HepG2 (cell line): ENCODE measurements around the gene STX1B. TPM values are rescaled to one million over a fixed set of nuclear protein-coding genes. Genes with fewer than 3 reads are reported as not detected.

ENCODE experiments used
- AHDC1 ChIP-seq: sonication (generic); formaldehyde crosslinking; IDR thresholded peaks from 2 replicates; pipeline ENCODE4 v1.5.1; 2020; ENCODE audit warnings: mild to moderate bottlenecking, missing genetic modification reagents, borderline replicate concordance
- DZIP1 ChIP-seq: sonication (generic); formaldehyde crosslinking; IDR thresholded peaks from 2 replicates; pipeline ENCODE4 v1.5.0; 2020; ENCODE audit warnings: mild to moderate bottlenecking, missing genetic modification reagents
- HES4 ChIP-seq: sonication (generic); formaldehyde crosslinking; IDR thresholded peaks from 2 replicates; pipeline ENCODE4 v1.9.0; 2021; ENCODE audit warnings: mild to moderate bottlenecking, missing genetic modification reagents, borderline replicate concordance
- MIXL1 ChIP-seq: IDR thresholded peaks from 2 replicates; pipeline ENCODE4 v1.6.1; 2016
- MTA3 ChIP-seq: sonication (generic); formaldehyde crosslinking; IDR thresholded peaks from 2 replicates; pipeline ENCODE4 v1.4.0; 2020; ENCODE audit warnings: missing genetic modification reagents
- SNAPC2 ChIP-seq: sonication (generic); formaldehyde crosslinking; IDR thresholded peaks from 2 replicates; pipeline ENCODE4 v1.8.1; 2022; ENCODE audit warnings: mild to moderate bottlenecking, missing genetic modification reagents
- XRCC5 ChIP-seq: fragments of 200-400 bp; formaldehyde crosslinking; optimal IDR thresholded peaks from 2 replicates; pipeline ENCODE3; 2017; ENCODE audit warnings: mild to moderate bottlenecking, low read length
- ZFP62 ChIP-seq: sonication (generic); formaldehyde crosslinking; IDR thresholded peaks from 2 replicates; pipeline ENCODE4 v1.4.0; 2020; ENCODE audit warnings: missing genetic modification reagents
- ZNF101 ChIP-seq: sonication (generic); formaldehyde crosslinking; IDR thresholded peaks from 2 replicates; pipeline ENCODE4 v1.4.0; 2020; ENCODE audit warnings: mild to moderate bottlenecking, low read depth, missing genetic modification reagents, borderline replicate concordance
- ZNF12 ChIP-seq: sonication (generic); formaldehyde crosslinking; IDR thresholded peaks from 2 replicates; pipeline ENCODE4 v1.5.0; 2020; ENCODE audit warnings: missing genetic modification reagents
- ZNF121 ChIP-seq: sonication (generic); formaldehyde crosslinking; IDR thresholded peaks from 2 replicates; pipeline ENCODE4 v1.5.0; 2020; ENCODE audit warnings: mild to moderate bottlenecking, missing genetic modification reagents
- ZNF24 ChIP-seq: fragments of 450-650 bp; IDR thresholded peaks from 2 replicates; pipeline ENCODE4 v1.6.1; 2017; ENCODE audit warnings: antibody characterized with exemption, mild to moderate bottlenecking
- ZNF484 ChIP-seq: sonication (generic); formaldehyde crosslinking; IDR thresholded peaks from 2 replicates; pipeline ENCODE4 v1.5.1; 2020; ENCODE audit warnings: mild to moderate bottlenecking, low read depth, missing genetic modification reagents, borderline replicate concordance
- ZNF839 ChIP-seq: sonication (generic); formaldehyde crosslinking; IDR thresholded peaks from 2 replicates; pipeline ENCODE4 v1.4.0; 2020; ENCODE audit warnings: missing genetic modification reagents, mild to moderate bottlenecking, borderline replicate concordance
- polyA plus RNA-seq, 8 experiments: library from polyadenylated mRNA; depleted of rRNA in 3 of 8; stranded (reverse) in 7 of 8; unstranded in 1 of 8; fragments of >200 nt; fragmentation: Illumina TruSeq in 4 of 8; extraction: Trizol in 4 of 8; gene quantifications; 2 replicates each; pipeline versions ENCODE4 v1.2.1 to v1.2.3, GENCODE V29; 2011 to 2016; ENCODE audit warnings: low read depth in 4 of 8, missing spikeins in 1 of 8, mixed read lengths in 1 of 8; ENCODE audit not compliant: insufficient read depth in 1 of 8
- total RNA-seq, 5 experiments: library from RNA; depleted of rRNA; stranded (reverse); fragments of >200 nt; fragmentation: Illumina TruSeq; extraction: Trizol; gene quantifications; 2 replicates each; pipeline ENCODE4 v1.2.3, GENCODE V29; 2016; ENCODE audit warnings: low read depth in 1 of 5
- TF ChIP-seq, protein P1 (sequence below): sonication (generic); formaldehyde crosslinking; IDR thresholded peaks from 2 replicates; pipeline ENCODE4 v1.4.0; 2020; ENCODE audit warnings: missing genetic modification reagents
- TF ChIP-seq, protein P2 (sequence below): sonication (generic); formaldehyde crosslinking; IDR thresholded peaks from 2 replicates; pipeline ENCODE4 v1.4.0; 2020; ENCODE audit warnings: missing genetic modification reagents, borderline replicate concordance

Gene STX1B
- total and polyA plus RNA-seq, 2 of the 13 experiments (the other 11 are each of a cell fraction or from before 2014, with no cell fraction given), result 2.1 to 3.0 TPM

DNA sequence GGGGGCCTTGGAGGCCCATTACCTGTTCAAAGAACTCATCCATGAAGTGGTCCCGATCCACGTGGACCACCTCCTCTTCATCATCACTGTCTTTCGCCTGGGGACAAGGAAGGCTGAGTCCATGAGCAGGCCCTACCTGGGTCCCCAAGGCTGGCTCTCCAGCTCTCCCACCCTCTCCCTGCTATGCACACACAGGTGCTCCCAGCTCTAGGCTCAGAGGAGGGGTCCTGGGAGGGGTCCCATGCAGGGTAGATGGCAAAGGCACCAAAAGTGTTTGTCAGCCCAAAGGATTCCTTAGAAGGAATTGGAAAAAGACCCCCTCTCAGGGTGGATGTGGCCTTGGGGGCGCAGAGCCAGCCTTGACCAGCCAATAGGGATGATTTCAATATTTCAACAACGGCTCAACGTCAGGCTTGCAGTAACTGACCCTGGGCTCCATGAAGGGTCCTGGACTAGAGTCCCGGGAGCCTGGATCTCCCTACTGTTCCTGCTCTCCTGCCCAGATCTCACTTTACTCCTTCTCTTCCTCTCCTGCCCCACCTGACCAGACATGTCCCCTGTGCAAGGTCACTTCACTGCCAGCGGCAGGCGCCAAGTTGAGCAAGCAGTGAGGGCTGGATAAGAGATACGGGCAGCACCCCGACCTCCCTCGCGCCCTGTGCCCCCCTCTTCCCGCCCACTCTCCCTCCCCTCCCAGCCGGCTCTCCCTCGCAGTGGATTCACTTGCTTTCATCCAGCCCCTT, 8.8 kb downstream of the STX1B start (continued):
- TF ChIP-seq ZNF12 (CRISPR knock-in tag) (no peak), AHDC1 (no peak), ZNF484 (no peak), HES4 (no peak), ZFP62 (CRISPR knock-in tag) (no peak), MTA3 (CRISPR knock-in tag) (no peak), ZNF121 (peak; percentile 51; the same call in 1 of the 2 replicates), XRCC5 (no peak), MIXL1 (no peak), ZNF101 (CRISPR knock-in tag) (no peak), DZIP1 (no peak), ZNF839 (no peak), SNAPC2 (CRISPR knock-in tag) (no peak), ZNF24 (no peak)
- TF ChIP-seq, protein P1, sequence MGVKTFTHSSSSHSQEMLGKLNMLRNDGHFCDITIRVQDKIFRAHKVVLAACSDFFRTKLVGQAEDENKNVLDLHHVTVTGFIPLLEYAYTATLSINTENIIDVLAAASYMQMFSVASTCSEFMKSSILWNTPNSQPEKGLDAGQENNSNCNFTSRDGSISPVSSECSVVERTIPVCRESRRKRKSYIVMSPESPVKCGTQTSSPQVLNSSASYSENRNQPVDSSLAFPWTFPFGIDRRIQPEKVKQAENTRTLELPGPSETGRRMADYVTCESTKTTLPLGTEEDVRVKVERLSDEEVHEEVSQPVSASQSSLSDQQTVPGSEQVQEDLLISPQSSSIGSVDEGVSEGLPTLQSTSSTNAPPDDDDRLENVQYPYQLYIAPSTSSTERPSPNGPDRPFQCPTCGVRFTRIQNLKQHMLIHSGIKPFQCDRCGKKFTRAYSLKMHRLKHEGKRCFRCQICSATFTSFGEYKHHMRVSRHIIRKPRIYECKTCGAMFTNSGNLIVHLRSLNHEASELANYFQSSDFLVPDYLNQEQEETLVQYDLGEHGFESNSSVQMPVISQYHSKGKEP (CRISPR knock-in tag), result no peak
- TF ChIP-seq, protein P2, sequence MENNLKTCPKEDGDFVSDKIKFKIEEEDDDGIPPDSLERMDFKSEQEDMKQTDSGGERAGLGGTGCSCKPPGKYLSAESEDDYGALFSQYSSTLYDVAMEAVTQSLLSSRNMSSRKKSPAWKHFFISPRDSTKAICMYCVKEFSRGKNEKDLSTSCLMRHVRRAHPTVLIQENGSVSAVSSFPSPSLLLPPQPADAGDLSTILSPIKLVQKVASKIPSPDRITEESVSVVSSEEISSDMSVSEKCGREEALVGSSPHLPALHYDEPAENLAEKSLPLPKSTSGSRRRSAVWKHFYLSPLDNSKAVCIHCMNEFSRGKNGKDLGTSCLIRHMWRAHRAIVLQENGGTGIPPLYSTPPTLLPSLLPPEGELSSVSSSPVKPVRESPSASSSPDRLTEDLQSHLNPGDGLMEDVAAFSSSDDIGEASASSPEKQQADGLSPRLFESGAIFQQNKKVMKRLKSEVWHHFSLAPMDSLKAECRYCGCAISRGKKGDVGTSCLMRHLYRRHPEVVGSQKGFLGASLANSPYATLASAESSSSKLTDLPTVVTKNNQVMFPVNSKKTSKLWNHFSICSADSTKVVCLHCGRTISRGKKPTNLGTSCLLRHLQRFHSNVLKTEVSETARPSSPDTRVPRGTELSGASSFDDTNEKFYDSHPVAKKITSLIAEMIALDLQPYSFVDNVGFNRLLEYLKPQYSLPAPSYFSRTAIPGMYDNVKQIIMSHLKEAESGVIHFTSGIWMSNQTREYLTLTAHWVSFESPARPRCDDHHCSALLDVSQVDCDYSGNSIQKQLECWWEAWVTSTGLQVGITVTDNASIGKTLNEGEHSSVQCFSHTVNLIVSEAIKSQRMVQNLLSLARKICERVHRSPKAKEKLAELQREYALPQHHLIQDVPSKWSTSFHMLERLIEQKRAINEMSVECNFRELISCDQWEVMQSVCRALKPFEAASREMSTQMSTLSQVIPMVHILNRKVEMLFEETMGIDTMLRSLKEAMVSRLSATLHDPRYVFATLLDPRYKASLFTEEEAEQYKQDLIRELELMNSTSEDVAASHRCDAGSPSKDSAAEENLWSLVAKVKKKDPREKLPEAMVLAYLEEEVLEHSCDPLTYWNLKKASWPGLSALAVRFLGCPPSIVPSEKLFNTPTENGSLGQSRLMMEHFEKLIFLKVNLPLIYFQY (CRISPR knock-in tag), result no peak
